Measurements from ENCODE around the gene FOXO3. TPM values are rescaled to one million over a fixed set of nuclear protein-coding genes. Genes with fewer than 3 reads are reported as not detected.

FOXO3 gene
- total RNA-seq, 1 donor from 2014 or later: 60.3 TPM

DNA sequence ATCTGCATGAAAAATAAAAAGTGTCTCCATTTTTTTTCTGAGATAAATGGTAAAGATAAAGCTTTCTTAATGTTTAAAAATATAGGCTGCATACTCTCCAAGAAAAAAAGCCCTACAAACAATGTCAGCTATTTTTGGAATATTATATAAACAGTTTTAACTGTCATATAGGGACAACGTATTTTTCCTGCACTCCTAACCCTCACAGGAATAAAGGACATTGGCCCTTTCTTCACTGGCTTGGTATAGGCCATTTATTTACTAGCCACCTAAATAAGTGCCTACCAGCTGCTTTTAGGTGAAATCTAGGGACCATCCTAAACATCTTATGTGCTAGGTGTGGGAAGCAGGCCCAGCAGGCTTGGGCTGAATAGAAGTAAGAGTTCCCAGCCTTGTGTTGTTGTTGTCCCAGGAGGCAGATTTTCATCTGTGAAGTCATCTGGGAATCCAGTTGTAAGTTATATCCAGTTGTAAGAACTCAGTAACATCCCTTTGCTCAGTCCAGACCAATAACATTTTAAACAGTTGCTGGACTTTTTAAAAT, 21.3 kb downstream of the FOXO3 start:
- Mint-ChIP-seq H3K27me3 (ENCODE audit: unreplicated experiment) (no peaks in the 10 kb centered on the region), H3K4me1 (ENCODE audit: unreplicated experiment) (peaks cover 89% of the 10 kb centered on the region), H3K27ac (ENCODE audit: unreplicated experiment) (peak overlapping the region; percentile 93), H3K36me3 (ENCODE audit: unreplicated experiment) (peaks cover 12% of the 10 kb centered on the region), H3K4me3 (ENCODE audit: unreplicated experiment) (peak overlapping the region; percentile 64), H3K9me3 (ENCODE audit: unreplicated experiment) (no peaks in the 10 kb centered on the region)
- no peak for DNase-seq (ENCODE audit: extremely low spot score, unreplicated experiment)
- TF ChIP-seq, protein P1, sequence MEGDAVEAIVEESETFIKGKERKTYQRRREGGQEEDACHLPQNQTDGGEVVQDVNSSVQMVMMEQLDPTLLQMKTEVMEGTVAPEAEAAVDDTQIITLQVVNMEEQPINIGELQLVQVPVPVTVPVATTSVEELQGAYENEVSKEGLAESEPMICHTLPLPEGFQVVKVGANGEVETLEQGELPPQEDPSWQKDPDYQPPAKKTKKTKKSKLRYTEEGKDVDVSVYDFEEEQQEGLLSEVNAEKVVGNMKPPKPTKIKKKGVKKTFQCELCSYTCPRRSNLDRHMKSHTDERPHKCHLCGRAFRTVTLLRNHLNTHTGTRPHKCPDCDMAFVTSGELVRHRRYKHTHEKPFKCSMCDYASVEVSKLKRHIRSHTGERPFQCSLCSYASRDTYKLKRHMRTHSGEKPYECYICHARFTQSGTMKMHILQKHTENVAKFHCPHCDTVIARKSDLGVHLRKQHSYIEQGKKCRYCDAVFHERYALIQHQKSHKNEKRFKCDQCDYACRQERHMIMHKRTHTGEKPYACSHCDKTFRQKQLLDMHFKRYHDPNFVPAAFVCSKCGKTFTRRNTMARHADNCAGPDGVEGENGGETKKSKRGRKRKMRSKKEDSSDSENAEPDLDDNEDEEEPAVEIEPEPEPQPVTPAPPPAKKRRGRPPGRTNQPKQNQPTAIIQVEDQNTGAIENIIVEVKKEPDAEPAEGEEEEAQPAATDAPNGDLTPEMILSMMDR (IDR thresholded peaks at IDR 0.05): no peak

DNA sequence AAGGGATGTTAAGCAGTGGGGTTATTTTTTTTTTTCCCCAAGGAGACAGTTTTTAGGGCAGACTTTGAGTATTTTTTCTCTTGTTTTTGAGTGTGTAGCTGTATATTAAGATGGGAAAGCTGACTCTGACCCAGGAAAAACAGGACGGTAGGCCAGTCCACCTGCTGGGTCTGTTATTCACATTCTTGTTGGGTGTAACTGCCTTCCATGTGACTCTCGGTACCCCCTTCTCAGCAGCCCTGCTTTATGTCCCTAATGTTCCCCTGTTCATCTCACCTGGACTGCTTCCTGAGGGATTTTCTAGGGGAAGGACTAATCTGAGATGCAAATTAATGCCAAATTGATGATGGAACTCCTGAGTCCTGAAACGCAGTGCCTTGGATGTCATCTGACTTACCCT, 21.9 kb downstream of the FOXO3 start:
- Mint-ChIP-seq H3K36me3 (ENCODE audit: unreplicated experiment) (peaks cover 12% of the 10 kb centered on the region), H3K4me3 (ENCODE audit: unreplicated experiment) (no peak overlapping the region), H3K9me3 (ENCODE audit: unreplicated experiment) (no peaks in the 10 kb centered on the region), H3K27ac (ENCODE audit: unreplicated experiment) (peak overlapping the region; percentile 93), H3K27me3 (ENCODE audit: unreplicated experiment) (no peaks in the 10 kb centered on the region), H3K4me1 (ENCODE audit: unreplicated experiment) (peaks cover 89% of the 10 kb centered on the region)
- TF ChIP-seq, protein P1 (IDR thresholded peaks at IDR 0.05): no peak
- no peak for DNase-seq (ENCODE audit: extremely low spot score, unreplicated experiment)

DNA sequence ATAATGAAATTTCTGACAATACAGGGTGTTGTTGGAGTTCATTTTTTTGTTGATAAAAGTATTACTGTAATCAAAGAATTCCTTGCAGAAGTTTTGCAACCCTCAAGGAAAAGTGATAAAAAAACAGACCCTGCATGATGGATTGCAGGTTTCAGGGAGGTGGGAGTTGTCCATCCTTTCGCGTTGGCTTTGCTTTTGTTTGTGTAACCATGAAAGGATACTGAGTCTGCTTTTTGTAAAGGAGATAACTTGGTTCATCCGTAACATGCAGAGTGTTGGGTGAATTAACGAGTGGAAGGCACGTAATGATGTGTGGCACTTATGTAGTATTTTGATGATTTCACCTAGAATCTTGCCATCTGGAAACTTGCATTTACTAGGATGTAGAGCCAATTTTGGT, 23.6 kb downstream of the FOXO3 start:
- TF ChIP-seq, protein P1 (IDR thresholded peaks at IDR 0.05): no peak
- Mint-ChIP-seq H3K9me3 (ENCODE audit: unreplicated experiment) (no peaks in the 10 kb centered on the region), H3K4me3 (ENCODE audit: unreplicated experiment) (no peak overlapping the region), H3K36me3 (ENCODE audit: unreplicated experiment) (peaks cover 2% of the 10 kb centered on the region), H3K27ac (ENCODE audit: unreplicated experiment) (no peak overlapping the region), H3K27me3 (ENCODE audit: unreplicated experiment) (no peaks in the 10 kb centered on the region), H3K4me1 (ENCODE audit: unreplicated experiment) (peaks cover 88% of the 10 kb centered on the region)
- DNase-seq (ENCODE audit: extremely low spot score, unreplicated experiment): no peak

DNA sequence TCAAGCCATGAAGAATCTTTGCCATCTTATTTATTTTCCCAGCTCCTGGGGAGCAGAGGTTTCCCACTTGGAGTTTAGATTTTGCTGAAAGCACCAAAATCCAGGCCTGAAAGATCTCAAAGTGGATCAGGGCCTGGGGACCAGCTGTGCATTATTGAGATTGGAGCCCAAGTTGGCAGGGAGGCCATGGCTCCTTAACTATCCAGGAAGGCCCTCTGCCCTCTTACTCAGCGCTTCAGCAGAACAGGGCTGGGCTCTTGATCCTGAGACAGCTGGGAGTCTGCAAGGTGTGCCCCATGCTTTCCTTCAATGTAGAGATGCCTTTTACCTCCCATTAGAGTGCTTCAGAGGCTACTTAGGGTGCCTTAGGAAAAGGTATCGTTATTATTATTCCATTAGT, 24.6 kb downstream of the FOXO3 start:
- TF ChIP-seq, protein P1 (IDR thresholded peaks at IDR 0.05): no peak

DNA sequence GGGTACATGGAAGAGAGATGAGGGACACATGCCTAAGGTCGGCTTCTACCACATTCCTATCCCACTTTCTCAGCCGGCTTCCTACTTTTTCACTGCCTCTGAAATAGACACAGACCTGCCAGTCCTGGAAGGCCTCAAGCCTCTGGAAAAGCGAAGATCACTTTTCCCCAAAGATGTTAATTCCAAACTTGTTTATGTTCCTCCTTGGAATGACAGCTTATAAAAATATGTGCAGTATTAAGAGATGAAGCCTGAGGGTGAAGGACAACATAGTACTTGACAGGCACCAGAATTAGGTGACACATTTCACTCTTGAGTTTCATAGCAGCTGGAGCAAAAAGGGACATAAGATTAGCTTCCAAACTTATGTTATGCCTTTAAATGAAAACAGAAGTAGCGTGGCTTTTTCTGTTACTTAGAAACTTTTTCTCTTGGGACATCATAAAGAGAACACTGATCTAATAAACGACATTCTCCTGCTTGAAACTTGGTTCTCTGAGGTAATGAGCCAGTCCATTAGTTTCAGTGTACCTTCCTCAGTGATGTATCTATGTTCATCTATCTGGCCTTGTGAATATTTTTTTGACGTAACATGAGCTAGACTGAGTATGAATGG, 25.3 kb downstream of the FOXO3 start:
- TF ChIP-seq, protein P1 (IDR thresholded peaks at IDR 0.05): no peak
- no peaks in the 10 kb centered on the region for H3K36me3 Mint-ChIP-seq (ENCODE audit: unreplicated experiment)
- H3K9me3 Mint-ChIP-seq (ENCODE audit: unreplicated experiment): no peaks in the 10 kb centered on the region
- peak overlapping the region; percentile 18 for H3K4me3 Mint-ChIP-seq (ENCODE audit: unreplicated experiment)
- DNase-seq (ENCODE audit: extremely low spot score, unreplicated experiment): no peak
- H3K27me3 Mint-ChIP-seq (ENCODE audit: unreplicated experiment): no peaks in the 10 kb centered on the region
- peak overlapping the region; percentile 92 for H3K27ac Mint-ChIP-seq (ENCODE audit: unreplicated experiment)
- H3K4me1 Mint-ChIP-seq (ENCODE audit: unreplicated experiment): peaks cover 91% of the 10 kb centered on the region

More for the DNA sequence above, 24.6 kb downstream of the FOXO3 start:
- no peaks in the 10 kb centered on the region for H3K27me3 Mint-ChIP-seq (ENCODE audit: unreplicated experiment)
- H3K36me3 Mint-ChIP-seq (ENCODE audit: unreplicated experiment): no peaks in the 10 kb centered on the region
- H3K4me3 Mint-ChIP-seq (ENCODE audit: unreplicated experiment): no peak overlapping the region
- H3K4me1 Mint-ChIP-seq (ENCODE audit: unreplicated experiment): peaks cover 91% of the 10 kb centered on the region
- no peak for DNase-seq (ENCODE audit: extremely low spot score, unreplicated experiment)
- H3K9me3 Mint-ChIP-seq (ENCODE audit: unreplicated experiment): no peaks in the 10 kb centered on the region
- H3K27ac Mint-ChIP-seq (ENCODE audit: unreplicated experiment): peak overlapping the region; percentile 92

Data from osteocyte (in vitro differentiated cells).